Activated CD8-positive, alpha-beta memory T cell treated with anti-CD3 and anti-CD28 coated beads for 36 hours (primary cell): Measurements from ENCODE around the gene CCDC24. TPM values are rescaled to one million over a fixed set of nuclear protein-coding genes. Genes with fewer than 3 reads are reported as not detected.

Experiments used
- CTCF ChIA-PET: fragments of 350-600 bp; sonication (Branson Sonifier 250); formaldehyde crosslinking; loops from one replicate; lab custom pipeline; 2021; ENCODE audit warnings: antibody characterized with exemption; lab: Charles Lee
- POLR2A ChIA-PET: fragments of 350-600 bp; sonication (Branson Sonifier 250); formaldehyde crosslinking; loops from one replicate; lab custom pipeline; 2021; ENCODE audit warnings: antibody characterized with exemption; lab: Charles Lee
- total RNA-seq, 2 experiments: library from RNA; stranded (reverse); gene quantifications; one replicate each; pipeline ENCODE4 v1.2.3, GENCODE V29; 2021

CCDC24 gene
- total RNA-seq: 1 to 10 TPM; 2.9 to 3.1 TPM

- POLR2A ChIA-PET: interaction anchor here (0.6 to 1.0 kb wide), 2 partner anchors 21 to 24 kb away, joined by 3 read pairs; no protein-coding TSS in a partner anchor
These were observed at the start of gene CCDC24 for GRCh38 chr1:43991476-43992231. Gene CCDC24, plus strand, starts transcription at chr1:43991599. Its CDS starts 280 bp downstream, at chr1:43991879.

GRCh38 chr1:43942411-43942810, 49.0 kb upstream of the CCDC24 start:
- POLR2A ChIA-PET: no interaction called here
- CTCF ChIA-PET: interaction anchor here (8.4 kb wide), 1 partner anchor 7 kb away, joined by 72 read pairs; the partner anchor contains the start of gene ARTN

More at GRCh38 chr1:43991476-43992231, at the start of gene CCDC24:
- CTCF ChIA-PET: interaction anchor here (0.9 to 3.6 kb wide), 5 partner anchors 12 to 57 kb away, joined by 3 to 11 read pairs (median 4); no protein-coding TSS in a partner anchor

- CTCF ChIA-PET: interaction anchor here (1.5 to 8.4 kb wide), 2 partner anchors 10 to 181 kb away, joined by 10 to 72 read pairs; partner anchors contain the start of gene ARTN
- POLR2A ChIA-PET: interaction anchor here (1.0 kb wide), 1 partner anchor 415 kb away, joined by 6 read pairs; no protein-coding TSS in a partner anchor
These were observed 46.5 kb upstream of the CCDC24 start for GRCh38 chr1:43944860-43945259.

GRCh38 chr1:43945674-43946235, 45.6 kb upstream of the CCDC24 start:
- POLR2A ChIA-PET: interaction anchor here (1.6 kb wide), 1 partner anchor 296 kb away, joined by 5 read pairs; the partner anchor contains the start of gene KDM4A
- CTCF ChIA-PET: interaction anchor here (0.8 to 8.4 kb wide), 7 partner anchors 11 to 412 kb away, joined by 3 to 72 read pairs (median 4); partner anchors contain the start of genes ARTN and DPH2

DNA sequence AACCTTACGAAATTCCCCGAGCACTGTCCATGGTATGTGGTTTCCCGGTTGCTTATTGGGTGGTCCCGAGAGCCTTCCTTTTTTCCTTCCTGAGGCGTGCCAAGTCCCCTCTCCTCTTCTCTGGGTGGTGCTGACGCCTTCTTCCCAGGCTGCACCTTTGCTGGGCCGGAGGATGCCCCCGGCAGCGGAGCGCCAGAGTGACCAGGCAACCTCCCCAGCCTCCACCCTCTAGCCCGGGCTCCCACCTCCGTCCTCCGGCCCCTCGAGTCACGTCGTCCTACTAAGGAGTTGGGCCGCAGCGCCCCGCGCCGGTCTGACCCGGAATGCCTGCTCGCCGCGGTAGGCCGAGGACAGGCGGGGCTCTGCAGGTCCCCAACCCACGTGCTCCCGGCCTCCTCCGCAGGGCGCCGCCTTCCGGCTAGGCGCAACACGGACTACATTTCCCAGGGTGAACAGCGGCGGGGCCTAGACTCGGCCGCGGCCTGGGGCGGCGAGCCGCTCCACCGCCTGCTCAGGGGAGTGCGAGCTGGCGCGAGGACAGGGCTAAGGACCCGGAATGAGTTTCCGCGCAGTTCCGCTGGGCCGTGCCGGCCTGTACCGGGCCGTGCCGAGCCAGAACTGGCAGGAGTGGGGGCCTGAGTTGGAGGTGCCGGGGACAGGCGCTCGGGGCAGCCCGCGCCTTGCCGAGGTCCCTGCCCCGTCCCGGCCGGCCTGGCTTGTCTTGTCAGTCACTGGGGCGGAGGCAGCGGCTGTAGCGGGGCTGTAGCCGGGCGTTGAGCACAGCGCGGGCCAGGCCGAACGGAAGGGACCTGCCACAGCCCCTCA, 45.0 kb upstream of the CCDC24 start, which contains the start of gene IPO13:
IPO13 (plus strand) TSS at position 715 of the 825 bp plus-strand sequence. CDS start 651 bp downstream, outside the sequence.
- CTCF ChIA-PET: interaction anchor here (0.8 to 8.4 kb wide), 7 partner anchors 11 to 413 kb away, joined by 3 to 72 read pairs (median 4); partner anchors contain the start of genes ARTN and DPH2
- POLR2A ChIA-PET: interaction anchor here (1.6 kb wide), 1 partner anchor 296 kb away, joined by 5 read pairs; the partner anchor contains the start of gene KDM4A

GRCh38 chr1:43947061-43947873, 44.1 kb upstream of the CCDC24 start:
- ChIA-PET CTCF (interaction anchor here (1.2 to 8.4 kb wide), 4 partner anchors 12 to 46 kb away, joined by 3 to 72 read pairs (median 10); partner anchors contain the start of genes ARTN and DPH2), POLR2A (interaction anchor here (1.6 kb wide), 1 partner anchor 297 kb away, joined by 5 read pairs; the partner anchor contains the start of gene KDM4A)

GRCh38 chr1:43947874-43948437, 43.4 kb upstream of the CCDC24 start:
- ChIA-PET POLR2A (interaction anchor here (0.6 to 1.0 kb wide), 2 partner anchors 42 to 98 kb away, joined by 4 to 5 read pairs; no protein-coding TSS in a partner anchor), CTCF (interaction anchor here (2.6 to 8.4 kb wide), 2 partner anchors 13 to 22 kb away, joined by 16 to 72 read pairs; partner anchors contain the start of genes ARTN and DPH2)

DNA sequence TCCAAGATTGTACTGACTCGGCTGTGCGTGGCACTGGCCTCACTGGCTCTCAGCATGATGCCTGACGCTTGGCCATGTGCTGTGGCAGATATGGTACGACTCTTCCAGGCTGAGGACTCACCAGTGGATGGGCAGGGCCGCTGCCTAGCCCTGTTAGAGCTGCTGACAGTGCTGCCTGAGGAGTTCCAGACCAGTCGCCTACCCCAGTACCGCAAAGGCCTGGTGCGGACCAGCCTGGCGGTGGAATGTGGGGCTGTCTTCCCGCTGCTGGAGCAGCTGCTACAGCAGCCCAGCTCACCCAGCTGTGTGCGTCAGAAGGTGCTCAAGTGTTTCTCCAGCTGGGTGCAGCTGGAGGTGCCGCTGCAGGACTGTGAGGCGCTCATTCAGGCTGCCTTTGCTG, 41.7 kb upstream of the CCDC24 start:
- CTCF ChIA-PET: interaction anchor here (1.2 to 8.4 kb wide), 2 partner anchors 15 to 186 kb away, joined by 3 to 72 read pairs; partner anchors contain the start of gene ARTN
- POLR2A ChIA-PET: no interaction called here

GRCh38 chr1:43951021-43951985, 40.1 kb upstream of the CCDC24 start:
- ChIA-PET POLR2A (no interaction called here), CTCF (no interaction called here)

GRCh38 chr1:43952731-43953346, 38.6 kb upstream of the CCDC24 start:
- ChIA-PET POLR2A (interaction anchor here (0.5 kb wide), 1 partner anchor 728 kb away, joined by 4 read pairs; no protein-coding TSS in a partner anchor), CTCF (interaction anchor here (0.5 to 0.6 kb wide), 2 partner anchors 93 to 127 kb away, joined by 3 read pairs; no protein-coding TSS in a partner anchor)

DNA sequence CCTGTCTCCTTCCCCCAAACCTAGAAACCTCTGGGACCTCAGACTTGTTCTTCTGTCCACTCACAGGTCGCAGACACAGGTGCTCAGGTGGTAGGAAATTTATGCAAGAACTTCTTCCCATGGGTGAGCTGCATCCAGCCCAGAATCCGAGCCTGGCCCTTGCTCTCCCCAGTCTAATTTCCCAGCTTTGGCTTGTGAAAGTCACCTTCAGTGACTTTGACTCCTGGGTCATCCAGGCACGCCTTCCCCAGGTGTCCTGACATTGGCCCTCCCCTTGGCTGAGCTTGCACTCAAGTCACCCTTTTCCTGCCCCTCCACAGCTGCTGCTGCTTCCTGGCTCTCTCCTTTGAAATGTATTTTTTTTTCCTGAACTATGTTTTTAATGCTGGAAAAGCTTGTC, 38.0 kb upstream of the CCDC24 start:
- CTCF ChIA-PET: no interaction called here
- POLR2A ChIA-PET: interaction anchor here (0.5 to 0.6 kb wide), 2 partner anchors 14 to 728 kb away, joined by 3 to 4 read pairs; no protein-coding TSS in a partner anchor

- CTCF ChIA-PET: no interaction called here
- POLR2A ChIA-PET: interaction anchor here (0.6 kb wide), 1 partner anchor 13 kb away, joined by 3 read pairs; no protein-coding TSS in a partner anchor
These were observed 37.4 kb upstream of the CCDC24 start for GRCh38 chr1:43954036-43954435.

GRCh38 chr1:43956234-43956633, 35.2 kb upstream of the CCDC24 start:
- POLR2A ChIA-PET: no interaction called here
- CTCF ChIA-PET: interaction anchor here (1.2 to 1.7 kb wide), 2 partner anchors 21 to 22 kb away, joined by 3 to 4 read pairs; partner anchors contain the start of gene ARTN

DNA sequence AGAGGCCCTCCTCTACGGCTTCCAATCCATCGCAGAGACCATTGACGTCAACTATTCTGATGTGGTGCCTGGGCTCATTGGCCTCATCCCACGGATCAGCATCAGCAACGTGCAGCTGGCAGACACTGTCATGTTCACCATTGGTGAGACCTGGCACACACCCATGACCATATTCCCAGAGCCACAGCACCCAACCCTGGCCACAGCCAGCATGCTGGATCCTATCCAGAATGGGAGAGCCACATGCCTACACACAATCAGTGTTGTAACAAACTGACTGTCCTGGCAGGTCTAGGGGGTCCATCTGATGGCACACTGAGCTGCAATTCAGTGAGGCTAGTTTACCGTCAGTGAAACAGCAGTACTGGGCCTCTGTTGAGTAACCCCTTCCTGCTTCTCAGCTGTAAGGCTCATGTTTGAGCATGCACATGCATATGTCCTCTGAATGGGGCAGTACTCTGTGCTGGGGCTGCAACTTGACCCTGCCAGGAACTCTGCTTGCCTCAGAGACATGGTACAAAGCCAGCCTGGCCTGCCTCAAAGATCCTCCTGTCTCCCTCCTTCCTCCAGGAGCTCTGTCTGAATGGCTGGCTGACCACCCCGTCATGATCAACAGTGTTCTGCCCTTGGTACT, 33.9 kb upstream of the CCDC24 start:
- POLR2A ChIA-PET: no interaction called here

More for the DNA sequence above, 33.9 kb upstream of the CCDC24 start:
- CTCF ChIA-PET: no interaction called here
